ENCODE measurements around the gene CLASP1. TPM values are rescaled to one million over a fixed set of nuclear protein-coding genes. Genes with fewer than 3 reads are reported as not detected.

CLASP1 gene
- total and polyA plus RNA-seq, 2 of the 8 experiments (the other 6 are each of a cell fraction or from before 2014, with no cell fraction given) = 7.3 to 53.9 TPM

DNA sequence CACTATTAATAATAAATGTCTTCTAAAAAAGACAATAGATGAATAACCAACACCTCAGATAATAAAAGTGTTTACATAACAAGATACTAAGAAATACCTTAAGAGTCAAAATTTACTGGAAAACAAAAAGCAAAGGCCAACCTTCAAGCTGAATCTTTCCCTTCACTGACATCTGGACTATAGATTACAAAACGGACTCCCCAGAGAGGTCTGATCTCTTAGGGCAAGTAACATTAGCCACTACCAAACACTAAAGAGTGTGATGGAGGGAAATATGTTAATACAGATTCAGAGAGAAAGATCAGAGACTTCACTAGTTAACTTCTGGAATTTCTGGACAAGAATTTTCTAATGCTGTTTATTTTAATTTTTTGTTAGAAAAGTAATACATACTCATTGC, 13.9 kb downstream of the CLASP1 start:
- H2BK5ac ChIP-seq (ENCODE audit: low read depth, low read length) = no peak overlapping the region
- H3K79me2 ChIP-seq (ENCODE audit: control insufficient read depth in 1 of 2, insufficient read depth in 2 of 2, low read length in 2 of 2) = peaks cover 0 to 78% of the 10 kb centered on the region in 2 experiments; a peak in 3 of 4 replicates
- H2AK5ac ChIP-seq (ENCODE audit: low read depth, low read length) = no peak overlapping the region
- CTCF ChIA-PET (ENCODE audit: partially characterized antibody) = interaction anchor here (1.4 to 1.7 kb wide), 2 partner anchors 29 to 48 kb away, joined by 3 to 5 read pairs; no protein-coding TSS in a partner anchor
- H3K14ac ChIP-seq (ENCODE audit: insufficient read length) = no peak overlapping the region
- no peak overlapping the region for H3K4me3 ChIP-seq (ENCODE audit: extremely low read depth in 1 of 4, insufficient read depth in 2 of 4, low read depth in 3 of 4, low read length in 4 of 4)
- WGBS, 2 experiments (ENCODE audit: extremely low coverage in 1 of 2, insufficient coverage in 1 of 2, insufficient read length in 1 of 2, insufficient replicate concordance in 2 of 2, low coverage in 1 of 2, low lambda C conversion rate in 2 of 2, missing lambda C conversion rate in 1 of 2) = 91% methylated on average over 1 of the region's 1 CpG; no CpG with 5 or more reads in 1 of the 2 experiments
- no peak overlapping the region for H2AFZ ChIP-seq (ENCODE audit: low read length)
- H2BK15ac ChIP-seq (ENCODE audit: low read length) = no peak overlapping the region
- peaks cover 0 to 7% (median 0%) of the 10 kb centered on the region in 4 experiments; a peak in 1 of 8 replicates for H3K36me3 ChIP-seq (ENCODE audit: control insufficient read depth in 2 of 4, insufficient read depth in 4 of 4, low read length in 3 of 4)
- no peak overlapping the region for H2BK12ac ChIP-seq (ENCODE audit: low read depth, low read length)
- H3K4ac ChIP-seq (replicated peaks; ENCODE audit: insufficient read length, low read depth, low read length) = no peak overlapping the region
- peaks cover 4% of the 10 kb centered on the region; the same call in 1 of the 2 replicates for H3K79me1 ChIP-seq (ENCODE audit: low read depth, low read length)
- no peak overlapping the region for H3K18ac ChIP-seq (ENCODE audit: extremely low read depth, low read length)
- no peaks in the 10 kb centered on the region for H3K4me1 ChIP-seq (replicated peaks in 1 of 4; ENCODE audit: control insufficient read depth in 3 of 4, insufficient read depth in 4 of 4, low read length in 3 of 4)
- H3K9ac ChIP-seq (replicated peaks in 1 of 4; ENCODE audit: extremely low read depth in 1 of 4, low read depth in 3 of 4, low read length in 3 of 4) = no peak overlapping the region
- no peak overlapping the region for H3K56ac ChIP-seq (replicated peaks; ENCODE audit: insufficient read length, low read depth, low read length)
- H3K27ac ChIP-seq (ENCODE audit: low read depth, low read length) = no peak overlapping the region
- no peak overlapping the region for H2BK120ac ChIP-seq (replicated peaks; ENCODE audit: low read depth, low read length)
- no peaks in the 10 kb centered on the region for H3K27me3 ChIP-seq (replicated peaks in 1 of 4; ENCODE audit: control insufficient read depth in 3 of 4, extremely low read depth in 1 of 4, insufficient read depth in 3 of 4, low read length in 3 of 4)
- no peak overlapping the region for H3K4me2 ChIP-seq (ENCODE audit: insufficient read depth in 1 of 2, low read depth in 2 of 2, low read length in 2 of 2)
- H4K8ac ChIP-seq (ENCODE audit: extremely low read depth, insufficient read depth, low read length) = no peak overlapping the region
- H2BK20ac ChIP-seq (ENCODE audit: low read length) = no peak overlapping the region
- no peak overlapping the region for H4K5ac ChIP-seq (ENCODE audit: insufficient read length, low read depth, low read length)
- no peak overlapping the region for H4K91ac ChIP-seq (replicated peaks; ENCODE audit: insufficient read length, low read length)
- no peak for FAIRE-seq
- H4K20me1 ChIP-seq (replicated peaks in 1 of 2; ENCODE audit: control insufficient read depth in 1 of 2, insufficient read depth in 2 of 2, low read length in 2 of 2) = peaks cover 0 to 2% of the 10 kb centered on the region in 2 experiments
- no peak for DNase-seq (ENCODE audit: low read depth in 1 of 2, low spot score in 2 of 2)
- POLR2A ChIA-PET (ENCODE audit: partially characterized antibody) = interaction anchor here (1.7 to 2.6 kb wide), 2 partner anchors 13 to 15 kb away, joined by 8 to 10 read pairs; no protein-coding TSS in a partner anchor
- H3K9me3 ChIP-seq (ENCODE audit: insufficient read depth in 2 of 2, low read depth in 1 of 2, low read length in 1 of 2) = peaks cover 3 to 5% of the 10 kb centered on the region in 2 experiments; a peak in 1 of 4 replicates
- H3K23me2 ChIP-seq (ENCODE audit: low read depth, low read length) = no peaks in the 10 kb centered on the region
- H3K23ac ChIP-seq (ENCODE audit: insufficient read length) = no peak overlapping the region
- TF ChIP-seq RFX5 (IDR thresholded peaks at IDR 0.05; ENCODE audit: borderline replicate concordance, low read depth, low read length) (no peak), SUZ12 (IDR thresholded peaks at IDR 0.05; ENCODE audit: low read length) (no peak), CHD2 (IDR thresholded peaks at IDR 0.05; ENCODE audit: low read length) (no peak), ZNF274 (IDR thresholded peaks at IDR 0.05; ENCODE audit: borderline replicate concordance, extremely low read depth, low read length) (no peak), TEAD4 (IDR thresholded peaks at IDR 0.05; ENCODE audit: low read depth, low read length) (no peak), GTF2F1 (IDR thresholded peaks at IDR 0.05; ENCODE audit: borderline replicate concordance, low read depth, low read length) (no peak), RNF2 (IDR thresholded peaks at IDR 0.05; ENCODE audit: borderline replicate concordance, low read depth, low read length, missing control alignments, poor library complexity, severe bottlenecking) (no peak)
- TF ChIP-seq, protein P1, sequence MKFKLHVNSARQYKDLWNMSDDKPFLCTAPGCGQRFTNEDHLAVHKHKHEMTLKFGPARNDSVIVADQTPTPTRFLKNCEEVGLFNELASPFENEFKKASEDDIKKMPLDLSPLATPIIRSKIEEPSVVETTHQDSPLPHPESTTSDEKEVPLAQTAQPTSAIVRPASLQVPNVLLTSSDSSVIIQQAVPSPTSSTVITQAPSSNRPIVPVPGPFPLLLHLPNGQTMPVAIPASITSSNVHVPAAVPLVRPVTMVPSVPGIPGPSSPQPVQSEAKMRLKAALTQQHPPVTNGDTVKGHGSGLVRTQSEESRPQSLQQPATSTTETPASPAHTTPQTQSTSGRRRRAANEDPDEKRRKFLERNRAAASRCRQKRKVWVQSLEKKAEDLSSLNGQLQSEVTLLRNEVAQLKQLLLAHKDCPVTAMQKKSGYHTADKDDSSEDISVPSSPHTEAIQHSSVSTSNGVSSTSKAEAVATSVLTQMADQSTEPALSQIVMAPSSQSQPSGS (IDR thresholded peaks at IDR 0.05; ENCODE audit: low read length) = no peak
- TF ChIP-seq, protein P2, sequence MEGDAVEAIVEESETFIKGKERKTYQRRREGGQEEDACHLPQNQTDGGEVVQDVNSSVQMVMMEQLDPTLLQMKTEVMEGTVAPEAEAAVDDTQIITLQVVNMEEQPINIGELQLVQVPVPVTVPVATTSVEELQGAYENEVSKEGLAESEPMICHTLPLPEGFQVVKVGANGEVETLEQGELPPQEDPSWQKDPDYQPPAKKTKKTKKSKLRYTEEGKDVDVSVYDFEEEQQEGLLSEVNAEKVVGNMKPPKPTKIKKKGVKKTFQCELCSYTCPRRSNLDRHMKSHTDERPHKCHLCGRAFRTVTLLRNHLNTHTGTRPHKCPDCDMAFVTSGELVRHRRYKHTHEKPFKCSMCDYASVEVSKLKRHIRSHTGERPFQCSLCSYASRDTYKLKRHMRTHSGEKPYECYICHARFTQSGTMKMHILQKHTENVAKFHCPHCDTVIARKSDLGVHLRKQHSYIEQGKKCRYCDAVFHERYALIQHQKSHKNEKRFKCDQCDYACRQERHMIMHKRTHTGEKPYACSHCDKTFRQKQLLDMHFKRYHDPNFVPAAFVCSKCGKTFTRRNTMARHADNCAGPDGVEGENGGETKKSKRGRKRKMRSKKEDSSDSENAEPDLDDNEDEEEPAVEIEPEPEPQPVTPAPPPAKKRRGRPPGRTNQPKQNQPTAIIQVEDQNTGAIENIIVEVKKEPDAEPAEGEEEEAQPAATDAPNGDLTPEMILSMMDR (IDR thresholded peaks at IDR 0.05; ENCODE audit: control extremely low read depth in 1 of 3, insufficient read depth in 1 of 3, low read depth in 1 of 3, low read length in 3 of 3) = no peak

Data from H1 (cell line).